SK-N-SH (cell line): Measurements from ENCODE around the gene FSTL5. TPM values are rescaled to one million over a fixed set of nuclear protein-coding genes. Genes with fewer than 3 reads are reported as not detected.

Experiments used
- CTCF ChIA-PET: fragments of 300-600, 350-600 bp; formaldehyde crosslinking; extraction: SDS; loops from one replicate; lab custom pipeline; 2021; lab: Yijun Ruan, JAX
- POLR2A ChIA-PET: fragments of 350-600 bp; sonication (Branson Sonifier 250); formaldehyde crosslinking; extraction: SDS; loops from one replicate; lab custom pipeline; 2020; ENCODE audit warnings: antibody characterized with exemption, inconsistent platforms; lab: Yijun Ruan, JAX
- DNase-seq: peaks from one replicate; pipeline ENCODE4 v3.0.0; 2012
- H2AFZ ChIP-seq: fragments of 200-600 bp; sonication (generic); 2 replicates; pipeline ENCODE4 v1.8.1; 2016; ENCODE audit warnings: antibody characterized with exemption, mild to moderate bottlenecking, low read depth
- H3F3A ChIP-seq: fragments of 200-600 bp; sonication (generic); replicated peaks from 2 replicates; pipeline ENCODE3; 2016; ENCODE audit warnings: antibody characterized with exemption, mild to moderate bottlenecking; ENCODE audit not compliant: insufficient read depth
- H3K27ac ChIP-seq, 2 experiments: fragments of 200-500 bp in 1 of 2; fragments of 200-600 bp in 1 of 2; sonication (Bioruptor generic) in 1 of 2; sonication (generic), shearing (Covaris generic) in 1 of 2; 2 replicates each; pipeline versions ENCODE4 v1.5.1 to v1.6.1; 2014 to 2016; ENCODE audit warnings: low read depth in 2 of 2, inconsistent platforms in 1 of 2, low read length in 1 of 2, mild to moderate bottlenecking in 1 of 2, mixed read lengths in 1 of 2
- H3K27me3 ChIP-seq: fragments of 200-600 bp; sonication (generic), shearing (Covaris generic); 2 replicates; pipeline ENCODE4 v1.6.1; 2016; ENCODE audit warnings: mixed run types; ENCODE audit not compliant: insufficient read depth
- H3K36me3 ChIP-seq, 2 experiments: fragments of 200-500 bp in 1 of 2; fragments of 200-600 bp in 1 of 2; sonication (Bioruptor generic) in 1 of 2; sonication (generic) in 1 of 2; replicated peaks in 1 of 2; 2 replicates each; pipeline versions ENCODE3 to v1.5.1; 2014 to 2016; ENCODE audit warnings: low read length in 1 of 2, mild to moderate bottlenecking in 1 of 2; ENCODE audit not compliant: insufficient read depth in 2 of 2, control insufficient read depth in 1 of 2
- H3K4me1 ChIP-seq, 2 experiments: fragments of 200-500 bp in 1 of 2; fragments of 200-600 bp in 1 of 2; sonication (Bioruptor generic) in 1 of 2; sonication (generic), shearing (Covaris generic) in 1 of 2; 2 replicates each; pipeline versions ENCODE4 v1.5.1 to v1.6.1; 2014 to 2016; ENCODE audit warnings: low read depth in 1 of 2, low read length in 1 of 2, mixed run types in 1 of 2; ENCODE audit not compliant: insufficient read depth in 2 of 2, control insufficient read depth in 1 of 2
- H3K4me2 ChIP-seq: fragments of 200-600 bp; sonication (generic), shearing (Covaris generic); 2 replicates; pipeline ENCODE4 v1.6.1; 2017; ENCODE audit warnings: mixed run types
- H3K4me3 ChIP-seq, 2 experiments: fragments of 200-500 bp in 1 of 2; fragments of 200-600 bp in 1 of 2; sonication (Bioruptor generic) in 1 of 2; sonication (generic), shearing (Covaris generic) in 1 of 2; 2 replicates each; pipeline versions ENCODE4 v1.5.1 to v1.8.1; 2014 to 2016; ENCODE audit warnings: low read depth in 2 of 2, inconsistent platforms in 1 of 2, low read length in 1 of 2, mild to moderate bottlenecking in 1 of 2, mixed read lengths in 1 of 2, moderate library complexity in 1 of 2
- H3K79me2 ChIP-seq: fragments of 200-600 bp; sonication (generic); 2 replicates; pipeline ENCODE4 v1.8.1; 2017; ENCODE audit warnings: mild to moderate bottlenecking; ENCODE audit not compliant: insufficient read depth
- H3K9ac ChIP-seq: fragments of 200-600 bp; sonication (generic); 2 replicates; pipeline ENCODE4 v1.6.1; 2017; ENCODE audit warnings: mixed run types
- H3K9me2 ChIP-seq: fragments of 200-600 bp; sonication (generic); 2 replicates; pipeline ENCODE4 v1.6.1; 2017; ENCODE audit warnings: mixed run types
- H3K9me3 ChIP-seq: fragments of 200-600 bp; sonication (generic); 2 replicates; pipeline ENCODE4 v1.6.1; 2017; ENCODE audit warnings: mixed run types, mild to moderate bottlenecking, moderate library complexity
- H4K20me1 ChIP-seq: fragments of 200-600 bp; sonication (generic); 2 replicates; pipeline ENCODE4 v1.6.1; 2017; ENCODE audit warnings: mild to moderate bottlenecking, mixed run types; ENCODE audit not compliant: insufficient read depth
- CTCF ChIP-seq: fragments of 200-600 bp; sonication (generic); IDR thresholded peaks from 2 replicates; pipeline ENCODE4 v1.6.1; 2017; ENCODE audit warnings: antibody characterized with exemption, mild to moderate bottlenecking, moderate library complexity
- FOXM1 ChIP-seq: IDR thresholded peaks from 2 replicates; pipeline ENCODE4 v1.4.0; 2012; ENCODE audit warnings: low read depth, mild to moderate bottlenecking
- GATA2 ChIP-seq: sonication (generic); formaldehyde crosslinking; IDR thresholded peaks from 2 replicates; pipeline ENCODE4 v1.5.0; 2020; ENCODE audit warnings: mild to moderate bottlenecking, missing genetic modification reagents
- IRF3 ChIP-seq: fragments of 150-350 bp; IDR thresholded peaks from 2 replicates; pipeline ENCODE4 v1.6.1; 2016; ENCODE audit warnings: mild to moderate bottlenecking, low read depth, low read length
- JUND ChIP-seq: IDR thresholded peaks from 2 replicates; pipeline ENCODE4 v1.4.0; 2012
- MAX ChIP-seq: IDR thresholded peaks from 2 replicates; pipeline ENCODE4 v1.4.0; 2012; ENCODE audit warnings: low read depth
- MEF2A ChIP-seq: IDR thresholded peaks from 2 replicates; pipeline ENCODE4 v1.4.0; 2012; ENCODE audit warnings: low read depth, borderline replicate concordance
- NRF1 ChIP-seq: IDR thresholded peaks from 2 replicates; pipeline ENCODE4 v1.6.1; 2012; ENCODE audit warnings: low read depth, mild to moderate bottlenecking, low read length
- RAD21 ChIP-seq: IDR thresholded peaks from 2 replicates; pipeline ENCODE4 v1.6.1; 2012; ENCODE audit warnings: mild to moderate bottlenecking, low read length
- RFX5 ChIP-seq: IDR thresholded peaks from 2 replicates; pipeline ENCODE4 v1.6.1; 2012; ENCODE audit warnings: mild to moderate bottlenecking, improper control_type of control experiment, low read length
- RXRA ChIP-seq: IDR thresholded peaks from 2 replicates; pipeline ENCODE4 v1.4.0; 2012; ENCODE audit warnings: low read depth, mild to moderate bottlenecking, borderline replicate concordance
- SIN3A ChIP-seq: IDR thresholded peaks from 2 replicates; pipeline ENCODE4 v1.6.1; 2012; ENCODE audit warnings: low read depth, mild to moderate bottlenecking, low read length, moderate library complexity, borderline replicate concordance
- SMC3 ChIP-seq: IDR thresholded peaks from 2 replicates; pipeline ENCODE4 v1.6.1; 2012; ENCODE audit warnings: low read depth, low read length, improper control_type of control experiment
- TAF1 ChIP-seq: IDR thresholded peaks from 2 replicates; pipeline ENCODE4 v1.6.1; 2012; ENCODE audit warnings: low read depth, mild to moderate bottlenecking, low read length, moderate library complexity, borderline replicate concordance
- USF2 ChIP-seq: fragments of 150-350 bp; IDR thresholded peaks from 2 replicates; pipeline ENCODE4 v1.6.1; 2017; ENCODE audit warnings: antibody characterized with exemption, low read length, low read depth, borderline replicate concordance
- WGBS: methylation state at CpG from one replicate; pipeline ENCODE4 v1.1.6; 2017; ENCODE audit warnings: low lambda C conversion rate; 5-methylcytosine and 5-hydroxymethylcytosine counted together
- polyA plus RNA-seq, 3 experiments: library from polyadenylated mRNA; depleted of rRNA; stranded (reverse); fragments of >200 nt; gene quantifications; 2 replicates each; pipeline ENCODE4 v1.2.3, GENCODE V29; 2012

Gene FSTL5
- polyA plus RNA-seq, 1 of the 3 experiments (the other 2 are of a cell fraction) = 0.07 TPM

- no peaks in the 10 kb centered on the region for H3F3A ChIP-seq
- no peaks in the 10 kb centered on the region for H4K20me1 ChIP-seq
- ChIA-PET CTCF (interaction anchor here (0.9 kb wide), 1 partner anchor 23 kb away, joined by 3 read pairs; no protein-coding TSS in a partner anchor), POLR2A (interaction anchor here (0.6 kb wide), 1 partner anchor 205 kb away, joined by 3 read pairs; no protein-coding TSS in a partner anchor)
- 52% methylated on average over 3 of the region's 3 CpGs for WGBS
- no peaks in the 10 kb centered on the region for H3K79me2 ChIP-seq
- no peak overlapping the region for H2AFZ ChIP-seq
- H3K27me3 ChIP-seq = no peaks in the 10 kb centered on the region
- H3K4me2 ChIP-seq = no peak overlapping the region
- H3K4me3 ChIP-seq = no peak overlapping the region
- no peak overlapping the region for H3K27ac ChIP-seq
- no peak for DNase-seq
- TF ChIP-seq FOXM1 (no peak), RAD21 (no peak), CTCF (no peak), SMC3 (no peak), GATA2 (CRISPR knock-in tag) (no peak), SIN3A (no peak), JUND (no peak), USF2 (no peak), TAF1 (no peak), RXRA (no peak), RFX5 (no peak), NRF1 (no peak)
- TF ChIP-seq, all 33 proteins: peak for 0
- Histone ChIP-seq H3K9ac (no peak overlapping the region), H3K36me3 (no peaks in the 10 kb centered on the region), H3K4me1 (no peaks in the 10 kb centered on the region), H3K9me2 (no peaks in the 10 kb centered on the region), H3K9me3 (no peaks in the 10 kb centered on the region)
Observed at GRCh38 chr4:161393602-161394001, 770.2 kb downstream of the FSTL5 start.

GRCh38 chr4:161382655-161383054 lies 781.1 kb downstream of the FSTL5 start:
- DNase-seq = no peak
- Histone ChIP-seq H3K36me3 (no peaks in the 10 kb centered on the region), H3K27me3 (no peaks in the 10 kb centered on the region), H2AFZ (no peak overlapping the region), H3K4me1 (no peaks in the 10 kb centered on the region), H4K20me1 (no peaks in the 10 kb centered on the region), H3K4me2 (no peak overlapping the region), H3K27ac (no peak overlapping the region), H3K79me2 (no peaks in the 10 kb centered on the region), H3K9me2 (no peaks in the 10 kb centered on the region), H3K9me3 (no peaks in the 10 kb centered on the region), H3F3A (no peaks in the 10 kb centered on the region), H3K4me3 (no peak overlapping the region; a peak in 1 of 4 replicates), H3K9ac (no peak overlapping the region)
- TF ChIP-seq MEF2A (no peak), GATA2 (CRISPR knock-in tag) (no peak), IRF3 (no peak), RAD21 (no peak), TAF1 (no peak), MAX (no peak)
- 47% methylated on average over 6 of the region's 6 CpGs for WGBS
- ChIA-PET CTCF (no interaction called here), POLR2A (no interaction called here)
